ENCODE data around the gene ARL8A.

ARL8A gene

DNA sequence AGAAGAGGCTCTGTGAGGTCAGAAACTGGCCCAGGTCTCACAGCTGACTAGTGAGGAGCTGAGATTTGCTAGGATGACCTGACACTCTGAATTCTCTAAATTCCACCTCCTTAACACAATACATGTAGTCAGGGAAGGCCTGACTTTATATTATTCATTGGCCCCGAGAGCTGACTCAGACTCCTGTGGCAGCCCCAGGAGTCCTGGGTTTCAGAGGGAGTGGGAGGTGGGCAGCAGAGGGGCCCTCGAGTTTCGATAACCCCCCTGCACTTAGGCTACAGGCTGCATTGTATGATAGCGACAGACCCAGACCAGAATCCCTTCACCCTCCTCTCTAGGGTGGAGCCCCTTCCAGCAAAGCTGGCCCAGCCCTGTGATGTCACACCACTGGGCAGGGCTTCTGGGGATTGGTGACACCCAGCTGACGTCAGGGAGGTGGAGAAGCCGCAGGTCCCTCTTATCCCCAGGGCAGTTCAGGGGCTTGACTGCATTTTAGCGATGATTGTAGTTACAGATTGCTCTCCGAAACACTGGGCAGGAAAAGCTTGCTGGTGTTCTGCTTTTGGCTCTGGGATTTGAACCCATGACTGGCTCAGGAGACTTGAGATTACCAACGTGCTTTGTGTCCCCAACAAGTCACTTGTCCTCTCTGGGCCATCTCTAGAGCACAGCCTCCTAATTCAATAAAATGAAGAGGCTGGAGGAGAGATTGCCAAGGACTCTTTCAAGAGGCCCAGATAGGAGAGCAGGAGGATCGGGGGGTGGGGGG lies 38.8 kb downstream of the ARL8A start:
- Mint-ChIP-seq H3K4me3 (no peak overlapping the region), H3K36me3 (ENCODE audit: low read depth) (no peaks in the 10 kb centered on the region), H3K9me3 (no peaks in the 10 kb centered on the region), H3K4me1 (peaks cover 43% of the 10 kb centered on the region), H3K27me3 (ENCODE audit: low read depth, poor library complexity) (peaks cover 3% of the 10 kb centered on the region), H3K27ac (no peak overlapping the region)
- TF ChIP-seq, protein P1, sequence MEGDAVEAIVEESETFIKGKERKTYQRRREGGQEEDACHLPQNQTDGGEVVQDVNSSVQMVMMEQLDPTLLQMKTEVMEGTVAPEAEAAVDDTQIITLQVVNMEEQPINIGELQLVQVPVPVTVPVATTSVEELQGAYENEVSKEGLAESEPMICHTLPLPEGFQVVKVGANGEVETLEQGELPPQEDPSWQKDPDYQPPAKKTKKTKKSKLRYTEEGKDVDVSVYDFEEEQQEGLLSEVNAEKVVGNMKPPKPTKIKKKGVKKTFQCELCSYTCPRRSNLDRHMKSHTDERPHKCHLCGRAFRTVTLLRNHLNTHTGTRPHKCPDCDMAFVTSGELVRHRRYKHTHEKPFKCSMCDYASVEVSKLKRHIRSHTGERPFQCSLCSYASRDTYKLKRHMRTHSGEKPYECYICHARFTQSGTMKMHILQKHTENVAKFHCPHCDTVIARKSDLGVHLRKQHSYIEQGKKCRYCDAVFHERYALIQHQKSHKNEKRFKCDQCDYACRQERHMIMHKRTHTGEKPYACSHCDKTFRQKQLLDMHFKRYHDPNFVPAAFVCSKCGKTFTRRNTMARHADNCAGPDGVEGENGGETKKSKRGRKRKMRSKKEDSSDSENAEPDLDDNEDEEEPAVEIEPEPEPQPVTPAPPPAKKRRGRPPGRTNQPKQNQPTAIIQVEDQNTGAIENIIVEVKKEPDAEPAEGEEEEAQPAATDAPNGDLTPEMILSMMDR (IDR thresholded peaks at IDR 0.05) = no peak
- DNase-seq = peak; percentile 64

DNA sequence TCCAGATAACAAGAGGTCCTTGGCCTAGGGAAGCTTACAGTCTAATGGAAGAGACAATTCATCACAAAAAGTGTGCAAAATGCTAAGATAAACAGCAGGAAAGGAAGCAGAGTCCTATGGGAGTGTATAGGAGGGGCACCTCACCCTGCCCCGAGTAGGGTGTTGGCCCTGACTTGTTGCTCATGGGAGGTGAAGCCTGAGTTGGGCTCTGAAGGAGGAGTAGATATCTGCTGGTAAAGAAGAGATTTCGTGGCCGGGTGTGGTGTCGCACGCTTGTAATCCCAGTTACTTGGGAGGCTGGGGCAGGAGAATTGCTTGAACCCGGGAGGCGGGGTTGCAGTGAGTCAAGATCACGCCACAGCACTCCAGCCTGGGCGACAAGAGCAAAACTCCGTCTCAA lies 40.5 kb downstream of the ARL8A start:
- H3K9me3 Mint-ChIP-seq = no peaks in the 10 kb centered on the region
- peak overlapping the region; percentile 43 for H3K27ac Mint-ChIP-seq
- TF ChIP-seq, protein P1 (IDR thresholded peaks at IDR 0.05) = no peak
- peaks cover 2% of the 10 kb centered on the region for H3K27me3 Mint-ChIP-seq (ENCODE audit: low read depth, poor library complexity)
- no peaks in the 10 kb centered on the region for H3K36me3 Mint-ChIP-seq (ENCODE audit: low read depth)
- H3K4me1 Mint-ChIP-seq = peaks cover 37% of the 10 kb centered on the region
- no peak overlapping the region for H3K4me3 Mint-ChIP-seq
- DNase-seq = no peak

DNA sequence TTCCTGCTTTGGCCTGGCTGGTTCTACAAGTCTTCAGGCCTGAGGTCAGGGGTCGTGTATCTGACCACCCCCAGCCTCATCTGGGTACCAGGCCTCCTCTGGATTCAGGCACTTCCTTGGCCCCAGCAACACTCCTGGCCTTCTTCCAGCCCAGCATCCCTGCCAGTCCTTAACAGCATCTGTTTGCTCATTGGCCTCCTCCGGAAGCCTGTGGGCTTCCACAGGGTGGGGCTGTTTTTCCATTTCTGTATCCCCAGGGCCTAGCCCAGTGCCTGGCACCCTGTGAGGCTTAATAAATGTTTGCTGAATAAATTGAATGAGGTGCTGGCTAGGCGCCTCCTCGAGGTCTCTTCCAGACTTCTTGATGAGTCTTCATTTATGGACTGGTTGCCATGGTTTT lies 43.4 kb downstream of the ARL8A start:
- Mint-ChIP-seq H3K27me3 (ENCODE audit: low read depth, poor library complexity) (peaks cover 5% of the 10 kb centered on the region), H3K27ac (peak overlapping the region; percentile 86), H3K4me1 (peaks cover 21% of the 10 kb centered on the region), H3K4me3 (no peak overlapping the region), H3K9me3 (no peaks in the 10 kb centered on the region), H3K36me3 (ENCODE audit: low read depth) (no peaks in the 10 kb centered on the region)
- TF ChIP-seq, protein P1 (IDR thresholded peaks at IDR 0.05) = no peak
- no peak for DNase-seq

DNA sequence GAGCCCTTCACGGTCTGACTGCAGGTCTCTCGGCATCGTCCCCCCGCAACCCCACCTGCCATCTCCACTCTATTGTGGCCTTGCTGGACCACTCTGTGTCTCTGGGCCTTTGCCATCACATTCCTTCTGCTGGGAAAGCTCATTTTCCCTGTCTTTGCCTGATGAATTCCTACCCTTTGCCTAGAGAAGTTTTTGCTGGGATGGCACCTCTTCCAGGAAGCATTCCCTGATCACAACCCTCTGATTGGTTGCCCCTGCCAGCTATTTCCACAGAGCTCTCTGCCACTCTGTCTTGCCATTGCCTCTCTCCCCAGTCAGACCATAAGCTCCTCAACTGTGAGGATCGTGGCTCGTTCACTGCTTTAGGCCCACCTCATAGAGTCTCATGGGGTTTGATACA lies 50.7 kb downstream of the ARL8A start:
- TF ChIP-seq, protein P1 (IDR thresholded peaks at IDR 0.05) = no peak
- no peaks in the 10 kb centered on the region for H3K9me3 Mint-ChIP-seq
- peaks cover 4% of the 10 kb centered on the region for H3K4me1 Mint-ChIP-seq
- no peak for DNase-seq
- no peak overlapping the region for H3K4me3 Mint-ChIP-seq
- peak overlapping the region; percentile 8 for H3K27ac Mint-ChIP-seq
- H3K36me3 Mint-ChIP-seq (ENCODE audit: low read depth) = no peaks in the 10 kb centered on the region
- H3K27me3 Mint-ChIP-seq (ENCODE audit: low read depth, poor library complexity) = peaks cover 8% of the 10 kb centered on the region

DNA sequence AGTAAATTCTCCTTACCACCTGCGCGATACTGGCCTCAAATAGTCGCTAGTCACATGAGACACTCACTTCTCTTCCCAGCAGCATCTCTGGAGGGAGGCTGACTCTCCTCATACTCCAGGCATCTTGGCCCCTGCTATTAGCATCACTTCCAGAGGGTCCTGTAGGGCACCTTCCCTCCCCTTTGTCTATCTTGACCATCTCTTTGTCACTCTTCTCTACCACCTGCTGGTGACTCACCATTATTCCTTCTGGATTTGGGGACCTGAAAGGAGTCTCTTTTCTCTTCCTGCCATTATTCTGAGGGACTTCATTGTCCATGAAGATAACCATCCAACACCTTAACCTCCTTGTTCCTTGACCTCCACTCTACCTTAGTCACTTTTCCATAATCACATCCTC lies 53.5 kb downstream of the ARL8A start:
- H3K27me3 Mint-ChIP-seq (ENCODE audit: low read depth, poor library complexity) = peaks cover 3% of the 10 kb centered on the region
- H3K4me3 Mint-ChIP-seq = no peak overlapping the region
- H3K9me3 Mint-ChIP-seq = no peaks in the 10 kb centered on the region
- DNase-seq = no peak
- H3K4me1 Mint-ChIP-seq = peaks cover 27% of the 10 kb centered on the region
- no peak overlapping the region for H3K27ac Mint-ChIP-seq
- H3K36me3 Mint-ChIP-seq (ENCODE audit: low read depth) = no peaks in the 10 kb centered on the region
- TF ChIP-seq, protein P1 (IDR thresholded peaks at IDR 0.05) = no peak

DNA sequence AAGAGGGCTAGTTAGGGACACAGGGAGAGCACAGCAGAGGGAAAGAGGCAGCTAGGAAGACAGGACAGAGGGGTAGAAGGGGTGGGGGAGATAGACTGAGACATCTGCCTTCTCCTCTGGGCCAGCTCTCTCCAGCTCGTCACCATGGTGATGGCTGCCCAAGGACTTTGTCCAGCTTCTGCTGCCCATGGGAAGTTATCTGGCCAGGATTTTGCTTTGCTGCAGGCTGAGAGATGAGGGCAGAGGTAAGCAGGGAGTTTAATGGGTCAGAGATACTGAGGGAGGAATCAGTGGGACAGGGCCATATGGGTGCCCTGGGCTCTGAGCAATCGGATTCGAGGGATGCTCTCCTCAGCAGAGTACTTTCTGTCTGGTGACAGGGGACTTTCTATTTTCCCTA lies 56.3 kb downstream of the ARL8A start:
- DNase-seq = no peak
- no peak overlapping the region for H3K27ac Mint-ChIP-seq
- H3K9me3 Mint-ChIP-seq = no peaks in the 10 kb centered on the region
- TF ChIP-seq, protein P1 (IDR thresholded peaks at IDR 0.05) = no peak
- H3K36me3 Mint-ChIP-seq (ENCODE audit: low read depth) = no peaks in the 10 kb centered on the region
- H3K4me1 Mint-ChIP-seq = peaks cover 45% of the 10 kb centered on the region
- H3K27me3 Mint-ChIP-seq (ENCODE audit: low read depth, poor library complexity) = peaks cover 6% of the 10 kb centered on the region
- no peak overlapping the region for H3K4me3 Mint-ChIP-seq

Measured in nephron progenitor cell (in vitro differentiated cells).